GM13976 (cell line): Measurements from ENCODE around the gene ADAM17.

ENCODE experiments used
- DNase-seq: peaks from one replicate; pipeline ENCODE4 v3.0.0; 2012; ENCODE audit warnings: low spot score
- CTCF ChIP-seq: IDR thresholded peaks from 2 replicates; pipeline ENCODE4 v1.5.1; 2012; ENCODE audit warnings: borderline replicate concordance, mild to moderate bottlenecking; ENCODE audit not compliant: insufficient read depth; ENCODE audit errors: extremely low read depth, missing control alignments, control extremely low read depth
- in situ Hi-C: fragments of 300-500 bp; cut with MboI; formaldehyde crosslinking; loops from one replicate; pipeline ENCODE4 v1.12.0; 2022; ENCODE audit warnings: low sequenced_read_pairs, mixed read lengths, inconsistent platforms; ENCODE audit not compliant: unreplicated experiment

The ADAM17 gene

GRCh38 chr2:9582624-9583023 is 27.0 kb upstream of the ADAM17 start:
- in situ Hi-C loops = no loop called here
- DNase-seq = no peak
- no peak for TF ChIP-seq CTCF

- TF ChIP-seq CTCF = no peak
- no peak for DNase-seq
- in situ Hi-C loops = no loop called here
Measured at GRCh38 chr2:9578467-9579235, 23.0 kb upstream of the ADAM17 start.

DNA sequence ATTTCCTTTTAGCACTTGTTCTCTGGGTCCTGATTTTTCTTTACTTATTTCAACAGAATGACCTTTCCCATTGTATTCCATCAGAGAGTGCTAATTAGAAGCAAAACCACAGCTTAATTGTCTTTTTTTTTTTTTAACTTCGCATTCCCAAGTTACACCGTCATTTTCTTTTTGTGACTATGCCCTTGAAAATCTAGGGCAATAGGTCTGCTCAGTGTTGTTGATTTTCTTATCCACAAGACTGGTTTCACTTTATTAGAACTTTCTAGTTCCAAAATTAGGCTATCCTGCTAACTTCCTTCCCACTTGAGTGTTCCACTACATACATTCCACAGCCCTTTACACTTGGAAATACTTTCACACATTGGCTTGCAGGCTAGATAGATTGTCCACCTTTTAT is 18.7 kb upstream of the ADAM17 start:
- TF ChIP-seq CTCF = no peak
- in situ Hi-C loops = no loop called here
- no peak for DNase-seq

GRCh38 chr2:9573840-9574239 is 18.2 kb upstream of the ADAM17 start:
- DNase-seq = no peak
- TF ChIP-seq CTCF = no peak
- in situ Hi-C loops = no loop called here

GRCh38 chr2:9573013-9573720 is 17.5 kb upstream of the ADAM17 start:
- in situ Hi-C loops = no loop called here
- no peak for DNase-seq
- no peak for TF ChIP-seq CTCF

- TF ChIP-seq CTCF = peak; percentile 16
- no peak for DNase-seq
- in situ Hi-C loops = no loop called here
Measured at GRCh38 chr2:9570182-9571060, 14.8 kb upstream of the ADAM17 start.
